ENCODE results near the gene NHSL2.
A peak's percentile ranks its signal among the peaks of the same experiment; 100 is the strongest.

NHSL2 gene

GRCh38 chrX:72069350-72070160 lies 158.9 kb downstream of the NHSL2 start:
- H2BK5ac ChIP-seq (ENCODE audit: low read depth, low read length, poor library complexity, severe bottlenecking) = no peak overlapping the region
- no peak overlapping the region for H2AFZ ChIP-seq (ENCODE audit: low read depth, low read length)
- no peak overlapping the region for H3K27ac ChIP-seq (ENCODE audit: low read length, poor library complexity, severe bottlenecking)
- peak overlapping the region in 1 of 2 experiments; percentile 29 for H3K4me3 ChIP-seq (ENCODE audit: insufficient read depth in 1 of 2, low read depth in 1 of 2, low read length in 2 of 2)
- H2AK5ac ChIP-seq (ENCODE audit: low read length, severe bottlenecking) = no peak overlapping the region
- 54% methylated on average over 10 of the region's 16 CpGs for WGBS
- H2BK12ac ChIP-seq (ENCODE audit: low read length in 2 of 2) = peak overlapping the region in 1 of 2 experiments; percentile 31
- H3K14ac ChIP-seq (ENCODE audit: low read length in 2 of 2) = no peak overlapping the region
- no peak overlapping the region for H3K9ac ChIP-seq (ENCODE audit: low read length)
- no peaks in the 10 kb centered on the region for H3K36me3 ChIP-seq (ENCODE audit: control insufficient read depth in 1 of 2, insufficient read depth in 2 of 2, low read depth in 1 of 2, low read length in 2 of 2)
- DNase-seq = no peak
- H3K4me2 ChIP-seq (ENCODE audit: low read length, poor library complexity, severe bottlenecking) = peak overlapping the region; percentile 71
- no peak overlapping the region for H3K4ac ChIP-seq (ENCODE audit: low read depth in 1 of 2, low read length in 2 of 2)
- H2BK120ac ChIP-seq (ENCODE audit: low read depth, low read length) = no peak overlapping the region
- no peak overlapping the region for H4K8ac ChIP-seq (ENCODE audit: low read length)
- no peak overlapping the region for H3K18ac ChIP-seq (ENCODE audit: low read depth in 1 of 2, low read length in 2 of 2)
- peaks cover 8% of the 10 kb centered on the region for H3K4me1 ChIP-seq (ENCODE audit: control insufficient read depth, insufficient read depth, low read depth, low read length)
- H3K23ac ChIP-seq (ENCODE audit: low read length in 2 of 2) = no peak overlapping the region
- no peak overlapping the region for H2BK15ac ChIP-seq (ENCODE audit: low read depth, poor library complexity, severe bottlenecking)
- no peaks in the 10 kb centered on the region for H3K79me1 ChIP-seq (replicated peaks; ENCODE audit: low read length, poor library complexity, severe bottlenecking)
- H3K27me3 ChIP-seq (ENCODE audit: control insufficient read depth in 1 of 2, insufficient read depth in 1 of 2, low read length in 2 of 2) = peaks cover 0 to 68% of the 10 kb centered on the region in 2 experiments
- H4K91ac ChIP-seq (ENCODE audit: low read length) = no peak overlapping the region
- H3K9me3 ChIP-seq (ENCODE audit: control insufficient read depth, low read length) = no peaks in the 10 kb centered on the region

GRCh38 chrX:72071213-72071612 lies 160.6 kb downstream of the NHSL2 start:
- Histone ChIP-seq H3K36me3 (ENCODE audit: control insufficient read depth in 1 of 2, insufficient read depth in 2 of 2, low read depth in 1 of 2, low read length in 2 of 2) (no peaks in the 10 kb centered on the region), H3K4ac (ENCODE audit: low read depth in 1 of 2, low read length in 2 of 2) (no peak overlapping the region), H3K18ac (ENCODE audit: low read depth in 1 of 2, low read length in 2 of 2) (no peak overlapping the region), H3K4me1 (ENCODE audit: control insufficient read depth, insufficient read depth, low read depth, low read length) (peaks cover 8% of the 10 kb centered on the region), H4K91ac (ENCODE audit: low read length) (no peak overlapping the region), H3K9me3 (ENCODE audit: control insufficient read depth, low read length) (no peaks in the 10 kb centered on the region), H3K4me3 (ENCODE audit: insufficient read depth in 1 of 2, low read depth in 1 of 2, low read length in 2 of 2) (no peak overlapping the region), H3K14ac (ENCODE audit: low read length in 2 of 2) (no peak overlapping the region), H3K4me2 (ENCODE audit: low read length, poor library complexity, severe bottlenecking) (no peak overlapping the region), H2BK5ac (ENCODE audit: low read depth, low read length, poor library complexity, severe bottlenecking) (no peak overlapping the region), H4K8ac (ENCODE audit: low read length) (no peak overlapping the region), H3K23ac (ENCODE audit: low read length in 2 of 2) (no peak overlapping the region), H3K27ac (ENCODE audit: low read length, poor library complexity, severe bottlenecking) (no peak overlapping the region), H2AFZ (ENCODE audit: low read depth, low read length) (no peak overlapping the region), H3K27me3 (ENCODE audit: control insufficient read depth in 1 of 2, insufficient read depth in 1 of 2, low read length in 2 of 2) (peaks cover 0 to 66% of the 10 kb centered on the region in 2 experiments), H2AK5ac (ENCODE audit: low read length, severe bottlenecking) (no peak overlapping the region), H2BK120ac (ENCODE audit: low read depth, low read length) (no peak overlapping the region), H2BK15ac (ENCODE audit: low read depth, poor library complexity, severe bottlenecking) (no peak overlapping the region), H3K79me1 (replicated peaks; ENCODE audit: low read length, poor library complexity, severe bottlenecking) (no peaks in the 10 kb centered on the region), H3K9ac (ENCODE audit: low read length) (no peak overlapping the region), H2BK12ac (ENCODE audit: low read length in 2 of 2) (no peak overlapping the region)
- WGBS = 47% methylated on average over 2 of the region's 2 CpGs
- no peak for DNase-seq

GRCh38 chrX:72073633-72074032 lies 163.0 kb downstream of the NHSL2 start:
- Histone ChIP-seq H3K14ac (ENCODE audit: low read length in 2 of 2) (no peak overlapping the region), H4K91ac (ENCODE audit: low read length) (no peak overlapping the region), H3K9me3 (ENCODE audit: control insufficient read depth, low read length) (no peaks in the 10 kb centered on the region), H2AK5ac (ENCODE audit: low read length, severe bottlenecking) (no peak overlapping the region), H3K4ac (ENCODE audit: low read depth in 1 of 2, low read length in 2 of 2) (no peak overlapping the region), H2BK12ac (ENCODE audit: low read length in 2 of 2) (no peak overlapping the region), H2BK15ac (ENCODE audit: low read depth, poor library complexity, severe bottlenecking) (no peak overlapping the region), H2BK5ac (ENCODE audit: low read depth, low read length, poor library complexity, severe bottlenecking) (no peak overlapping the region), H3K36me3 (ENCODE audit: control insufficient read depth in 1 of 2, insufficient read depth in 2 of 2, low read depth in 1 of 2, low read length in 2 of 2) (no peaks in the 10 kb centered on the region), H2AFZ (ENCODE audit: low read depth, low read length) (no peak overlapping the region), H3K23ac (ENCODE audit: low read length in 2 of 2) (no peak overlapping the region), H3K4me3 (ENCODE audit: insufficient read depth in 1 of 2, low read depth in 1 of 2, low read length in 2 of 2) (no peak overlapping the region), H3K79me1 (replicated peaks; ENCODE audit: low read length, poor library complexity, severe bottlenecking) (no peaks in the 10 kb centered on the region), H2BK120ac (ENCODE audit: low read depth, low read length) (no peak overlapping the region), H3K27ac (ENCODE audit: low read length, poor library complexity, severe bottlenecking) (no peak overlapping the region), H4K8ac (ENCODE audit: low read length) (no peak overlapping the region), H3K4me1 (ENCODE audit: control insufficient read depth, insufficient read depth, low read depth, low read length) (peaks cover 7% of the 10 kb centered on the region), H3K27me3 (ENCODE audit: control insufficient read depth in 1 of 2, insufficient read depth in 1 of 2, low read length in 2 of 2) (peaks cover 0 to 52% of the 10 kb centered on the region in 2 experiments), H3K9ac (ENCODE audit: low read length) (no peak overlapping the region), H3K4me2 (ENCODE audit: low read length, poor library complexity, severe bottlenecking) (no peak overlapping the region), H3K18ac (ENCODE audit: low read depth in 1 of 2, low read length in 2 of 2) (no peak overlapping the region)
- WGBS = 65% methylated on average over 1 of the region's 1 CpG
- no peak for DNase-seq

- Histone ChIP-seq H3K4me1 (ENCODE audit: control insufficient read depth, insufficient read depth, low read depth, low read length) (peaks cover 6% of the 10 kb centered on the region), H3K9ac (ENCODE audit: low read length) (no peak overlapping the region), H3K23ac (ENCODE audit: low read length in 2 of 2) (no peak overlapping the region), H3K18ac (ENCODE audit: low read depth in 1 of 2, low read length in 2 of 2) (no peak overlapping the region), H3K14ac (ENCODE audit: low read length in 2 of 2) (no peak overlapping the region), H2AK5ac (ENCODE audit: low read length, severe bottlenecking) (no peak overlapping the region), H2BK12ac (ENCODE audit: low read length in 2 of 2) (no peak overlapping the region), H2AFZ (ENCODE audit: low read depth, low read length) (no peak overlapping the region), H4K91ac (ENCODE audit: low read length) (no peak overlapping the region), H2BK120ac (ENCODE audit: low read depth, low read length) (no peak overlapping the region), H3K36me3 (ENCODE audit: control insufficient read depth in 1 of 2, insufficient read depth in 2 of 2, low read depth in 1 of 2, low read length in 2 of 2) (no peaks in the 10 kb centered on the region), H4K8ac (ENCODE audit: low read length) (no peak overlapping the region), H3K4ac (ENCODE audit: low read depth in 1 of 2, low read length in 2 of 2) (no peak overlapping the region), H3K27ac (ENCODE audit: low read length, poor library complexity, severe bottlenecking) (no peak overlapping the region), H2BK15ac (ENCODE audit: low read depth, poor library complexity, severe bottlenecking) (no peak overlapping the region), H2BK5ac (ENCODE audit: low read depth, low read length, poor library complexity, severe bottlenecking) (no peak overlapping the region), H3K4me2 (ENCODE audit: low read length, poor library complexity, severe bottlenecking) (no peak overlapping the region), H3K9me3 (ENCODE audit: control insufficient read depth, low read length) (no peaks in the 10 kb centered on the region), H3K27me3 (ENCODE audit: control insufficient read depth in 1 of 2, insufficient read depth in 1 of 2, low read length in 2 of 2) (peaks cover 0 to 53% of the 10 kb centered on the region in 2 experiments), H3K4me3 (ENCODE audit: insufficient read depth in 1 of 2, low read depth in 1 of 2, low read length in 2 of 2) (no peak overlapping the region), H3K79me1 (replicated peaks; ENCODE audit: low read length, poor library complexity, severe bottlenecking) (no peaks in the 10 kb centered on the region)
- WGBS = 81% methylated on average over 4 of the region's 4 CpGs
- DNase-seq = no peak
Observed at GRCh38 chrX:72078411-72078810, 167.8 kb downstream of the NHSL2 start.

Measured in mesenchymal stem cell (in vitro differentiated cells and primary cell).